Activated naive CD8-positive, alpha-beta T cell treated with anti-CD3 and anti-CD28 coated beads for 36 hours (primary cell): ENCODE measurements around the gene OR2G3. TPM values are rescaled to one million over a fixed set of nuclear protein-coding genes. Genes with fewer than 3 reads are reported as not detected.

Source experiments
- DNase-seq: peaks from one replicate; pipeline ENCODE4 v3.0.0; 2021
- H3K27ac Mint-ChIP-seq: one replicate; pipeline ENCODE4 v1.8.0; 2022; ENCODE audit warnings: mild to moderate bottlenecking, moderate library complexity, mixed read lengths
- H3K27me3 Mint-ChIP-seq: one replicate; pipeline ENCODE4 v1.8.0; 2022; ENCODE audit warnings: mild to moderate bottlenecking, mixed read lengths
- H3K36me3 Mint-ChIP-seq: one replicate; pipeline ENCODE4 v1.8.0; 2021; ENCODE audit warnings: mild to moderate bottlenecking, mixed read lengths
- H3K4me1 Mint-ChIP-seq: one replicate; pipeline ENCODE4 v1.8.0; 2021; ENCODE audit warnings: mixed read lengths
- H3K4me3 Mint-ChIP-seq: one replicate; pipeline ENCODE4 v1.8.0; 2022; ENCODE audit warnings: mild to moderate bottlenecking, moderate library complexity, mixed read lengths
- H3K9me3 Mint-ChIP-seq: one replicate; pipeline ENCODE4 v1.8.0; 2022; ENCODE audit warnings: mixed read lengths
- total RNA-seq, 2 experiments: library from RNA; stranded (reverse); gene quantifications; one replicate each; pipeline ENCODE4 v1.2.3, GENCODE V29; 2021

OR2G3 gene
- total RNA-seq, result not detected

GRCh38 chr1:247605286-247605685, at the start of gene OR2G3:
Gene OR2G3, plus strand, starts transcription at chr1:247605586. Its CDS starts 0 bp downstream, at chr1:247605586.
- Mint-ChIP-seq H3K4me1 (no peaks in the 10 kb centered on the region), H3K4me3 (no peak within 1 kb of the TSS), H3K9me3 (peaks cover 5% of the 10 kb centered on the region), H3K27me3 (peaks cover 21% of the 10 kb centered on the region), H3K36me3 (no peaks in the 10 kb centered on the region), H3K27ac (no peak within 1 kb of the TSS)
- DNase-seq, result no peak

GRCh38 chr1:247557926-247558674, 47.3 kb upstream of the OR2G3 start:
- DNase-seq, result no peak
- no peaks in the 10 kb centered on the region for H3K36me3 Mint-ChIP-seq
- no peak overlapping the region for H3K4me3 Mint-ChIP-seq
- H3K27me3 Mint-ChIP-seq, result peaks cover 3% of the 10 kb centered on the region
- H3K4me1 Mint-ChIP-seq, result peaks cover 13% of the 10 kb centered on the region
- H3K27ac Mint-ChIP-seq, result peak overlapping the region; percentile 54
- no peaks in the 10 kb centered on the region for H3K9me3 Mint-ChIP-seq

GRCh38 chr1:247561711-247562110, 43.7 kb upstream of the OR2G3 start:
- Mint-ChIP-seq H3K9me3 (no peaks in the 10 kb centered on the region), H3K36me3 (no peaks in the 10 kb centered on the region), H3K27ac (no peak overlapping the region), H3K4me1 (peaks cover 13% of the 10 kb centered on the region), H3K4me3 (no peak overlapping the region), H3K27me3 (peaks cover 3% of the 10 kb centered on the region)
- no peak for DNase-seq

- Mint-ChIP-seq H3K27me3 (peaks cover 3% of the 10 kb centered on the region), H3K4me1 (peaks cover 13% of the 10 kb centered on the region), H3K27ac (no peak overlapping the region), H3K36me3 (no peaks in the 10 kb centered on the region), H3K4me3 (no peak overlapping the region), H3K9me3 (no peaks in the 10 kb centered on the region)
- DNase-seq, result no peak
These were observed 43.2 kb upstream of the OR2G3 start for GRCh38 chr1:247562198-247562597.

GRCh38 chr1:247574236-247574635, 31.1 kb upstream of the OR2G3 start:
- Mint-ChIP-seq H3K27ac (no peak overlapping the region), H3K4me1 (no peaks in the 10 kb centered on the region), H3K36me3 (peaks cover 1% of the 10 kb centered on the region), H3K9me3 (peaks cover 10% of the 10 kb centered on the region), H3K27me3 (peaks cover 16% of the 10 kb centered on the region), H3K4me3 (no peak overlapping the region)
- DNase-seq, result no peak

- Mint-ChIP-seq H3K9me3 (peaks cover 10% of the 10 kb centered on the region), H3K27ac (no peak overlapping the region), H3K36me3 (peaks cover 1% of the 10 kb centered on the region), H3K4me1 (no peaks in the 10 kb centered on the region), H3K4me3 (no peak overlapping the region), H3K27me3 (peaks cover 16% of the 10 kb centered on the region)
- DNase-seq, result no peak
These were observed 30.7 kb upstream of the OR2G3 start for GRCh38 chr1:247574664-247575063.

GRCh38 chr1:247576514-247576913, 28.9 kb upstream of the OR2G3 start:
- no peaks in the 10 kb centered on the region for H3K36me3 Mint-ChIP-seq
- H3K4me3 Mint-ChIP-seq, result no peak overlapping the region
- H3K27ac Mint-ChIP-seq, result no peak overlapping the region
- no peaks in the 10 kb centered on the region for H3K4me1 Mint-ChIP-seq
- no peaks in the 10 kb centered on the region for H3K9me3 Mint-ChIP-seq
- peaks cover 11% of the 10 kb centered on the region for H3K27me3 Mint-ChIP-seq
- no peak for DNase-seq

GRCh38 chr1:247578946-247579460, 26.4 kb upstream of the OR2G3 start:
- Mint-ChIP-seq H3K36me3 (no peaks in the 10 kb centered on the region), H3K4me1 (no peaks in the 10 kb centered on the region), H3K9me3 (no peaks in the 10 kb centered on the region), H3K4me3 (no peak overlapping the region), H3K27me3 (peaks cover 4% of the 10 kb centered on the region), H3K27ac (no peak overlapping the region)
- DNase-seq, result no peak

- Mint-ChIP-seq H3K27ac (no peak within 1 kb of the TSS), H3K4me1 (no peaks in the 10 kb centered on the region), H3K27me3 (peaks cover 13% of the 10 kb centered on the region), H3K9me3 (peaks cover 6% of the 10 kb centered on the region), H3K4me3 (no peak within 1 kb of the TSS), H3K36me3 (no peaks in the 10 kb centered on the region)
- DNase-seq, result no peak
These were observed 17.3 kb upstream of the OR2G3 start, which contains the start of gene OR2G2 for GRCh38 chr1:247588060-247588459. Gene OR2G2, plus strand, starts transcription at chr1:247588360. Its CDS starts 0 bp downstream, at chr1:247588360.

- no peak overlapping the region for H3K4me3 Mint-ChIP-seq
- H3K9me3 Mint-ChIP-seq, result peaks cover 5% of the 10 kb centered on the region
- H3K27me3 Mint-ChIP-seq, result peaks cover 20% of the 10 kb centered on the region
These were observed 8.0 kb downstream of the OR2G3 start for GRCh38 chr1:247613405-247613804.

GRCh38 chr1:247614625-247615024, 9.2 kb downstream of the OR2G3 start:
- no peak for DNase-seq
- Mint-ChIP-seq H3K36me3 (no peaks in the 10 kb centered on the region), H3K9me3 (peaks cover 2% of the 10 kb centered on the region), H3K4me3 (no peak overlapping the region), H3K27me3 (peaks cover 10% of the 10 kb centered on the region), H3K4me1 (no peaks in the 10 kb centered on the region), H3K27ac (no peak overlapping the region)

More at GRCh38 chr1:247613405-247613804, 8.0 kb downstream of the OR2G3 start:
- no peaks in the 10 kb centered on the region for H3K36me3 Mint-ChIP-seq
- no peak for DNase-seq
- no peak overlapping the region for H3K27ac Mint-ChIP-seq
- H3K4me1 Mint-ChIP-seq, result no peaks in the 10 kb centered on the region

- H3K4me3 Mint-ChIP-seq, result no peak overlapping the region
- H3K27me3 Mint-ChIP-seq, result peaks cover 7% of the 10 kb centered on the region
- peaks cover 9% of the 10 kb centered on the region for H3K9me3 Mint-ChIP-seq
- H3K27ac Mint-ChIP-seq, result no peak overlapping the region
- no peaks in the 10 kb centered on the region for H3K36me3 Mint-ChIP-seq
- no peaks in the 10 kb centered on the region for H3K4me1 Mint-ChIP-seq
- DNase-seq, result no peak
These were observed 22.6 kb downstream of the OR2G3 start for GRCh38 chr1:247627951-247628350.

GRCh38 chr1:247638011-247638410, 32.6 kb downstream of the OR2G3 start:
- no peak for DNase-seq
- Mint-ChIP-seq H3K27me3 (peaks cover 41% of the 10 kb centered on the region), H3K27ac (no peak overlapping the region), H3K9me3 (peaks cover 7% of the 10 kb centered on the region), H3K36me3 (no peaks in the 10 kb centered on the region), H3K4me1 (no peaks in the 10 kb centered on the region), H3K4me3 (no peak overlapping the region)

- H3K27ac Mint-ChIP-seq, result no peak overlapping the region
- peak overlapping the region; percentile 38 for H3K4me3 Mint-ChIP-seq
- H3K4me1 Mint-ChIP-seq, result no peaks in the 10 kb centered on the region
- H3K27me3 Mint-ChIP-seq, result peaks cover 41% of the 10 kb centered on the region
- H3K36me3 Mint-ChIP-seq, result no peaks in the 10 kb centered on the region
- no peak for DNase-seq
- peaks cover 3% of the 10 kb centered on the region for H3K9me3 Mint-ChIP-seq
These were observed 33.4 kb downstream of the OR2G3 start for GRCh38 chr1:247638781-247639180.

GRCh38 chr1:247639381-247639981, 34.1 kb downstream of the OR2G3 start:
- H3K4me3 Mint-ChIP-seq, result no peak overlapping the region
- DNase-seq, result peak; percentile 65
- H3K36me3 Mint-ChIP-seq, result no peaks in the 10 kb centered on the region

More at GRCh38 chr1:247639381-247639981, 34.1 kb downstream of the OR2G3 start:
- Mint-ChIP-seq H3K4me1 (no peaks in the 10 kb centered on the region), H3K27me3 (peaks cover 45% of the 10 kb centered on the region), H3K27ac (no peak overlapping the region), H3K9me3 (peaks cover 3% of the 10 kb centered on the region)
